GM19099 (cell line): Measurements from ENCODE around the gene USP19.

Source experiments
- POLR2A ChIP-seq: IDR thresholded peaks from 3 replicates; pipeline ENCODE4 v1.6.1; 2011; ENCODE audit warnings: low read depth; ENCODE audit not compliant: insufficient read length; ENCODE audit errors: extremely low read depth

The USP19 gene, protein sequence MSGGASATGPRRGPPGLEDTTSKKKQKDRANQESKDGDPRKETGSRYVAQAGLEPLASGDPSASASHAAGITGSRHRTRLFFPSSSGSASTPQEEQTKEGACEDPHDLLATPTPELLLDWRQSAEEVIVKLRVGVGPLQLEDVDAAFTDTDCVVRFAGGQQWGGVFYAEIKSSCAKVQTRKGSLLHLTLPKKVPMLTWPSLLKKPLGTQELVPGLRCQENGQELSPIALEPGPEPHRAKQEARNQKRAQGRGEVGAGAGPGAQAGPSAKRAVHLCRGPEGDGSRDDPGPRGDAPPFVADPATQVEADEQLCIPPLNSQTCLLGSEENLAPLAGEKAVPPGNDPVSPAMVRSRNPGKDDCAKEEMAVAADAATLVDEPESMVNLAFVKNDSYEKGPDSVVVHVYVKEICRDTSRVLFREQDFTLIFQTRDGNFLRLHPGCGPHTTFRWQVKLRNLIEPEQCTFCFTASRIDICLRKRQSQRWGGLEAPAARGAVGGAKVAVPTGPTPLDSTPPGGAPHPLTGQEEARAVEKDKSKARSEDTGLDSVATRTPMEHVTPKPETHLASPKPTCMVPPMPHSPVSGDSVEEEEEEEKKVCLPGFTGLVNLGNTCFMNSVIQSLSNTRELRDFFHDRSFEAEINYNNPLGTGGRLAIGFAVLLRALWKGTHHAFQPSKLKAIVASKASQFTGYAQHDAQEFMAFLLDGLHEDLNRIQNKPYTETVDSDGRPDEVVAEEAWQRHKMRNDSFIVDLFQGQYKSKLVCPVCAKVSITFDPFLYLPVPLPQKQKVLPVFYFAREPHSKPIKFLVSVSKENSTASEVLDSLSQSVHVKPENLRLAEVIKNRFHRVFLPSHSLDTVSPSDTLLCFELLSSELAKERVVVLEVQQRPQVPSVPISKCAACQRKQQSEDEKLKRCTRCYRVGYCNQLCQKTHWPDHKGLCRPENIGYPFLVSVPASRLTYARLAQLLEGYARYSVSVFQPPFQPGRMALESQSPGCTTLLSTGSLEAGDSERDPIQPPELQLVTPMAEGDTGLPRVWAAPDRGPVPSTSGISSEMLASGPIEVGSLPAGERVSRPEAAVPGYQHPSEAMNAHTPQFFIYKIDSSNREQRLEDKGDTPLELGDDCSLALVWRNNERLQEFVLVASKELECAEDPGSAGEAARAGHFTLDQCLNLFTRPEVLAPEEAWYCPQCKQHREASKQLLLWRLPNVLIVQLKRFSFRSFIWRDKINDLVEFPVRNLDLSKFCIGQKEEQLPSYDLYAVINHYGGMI (N-terminal part only)

DNA sequence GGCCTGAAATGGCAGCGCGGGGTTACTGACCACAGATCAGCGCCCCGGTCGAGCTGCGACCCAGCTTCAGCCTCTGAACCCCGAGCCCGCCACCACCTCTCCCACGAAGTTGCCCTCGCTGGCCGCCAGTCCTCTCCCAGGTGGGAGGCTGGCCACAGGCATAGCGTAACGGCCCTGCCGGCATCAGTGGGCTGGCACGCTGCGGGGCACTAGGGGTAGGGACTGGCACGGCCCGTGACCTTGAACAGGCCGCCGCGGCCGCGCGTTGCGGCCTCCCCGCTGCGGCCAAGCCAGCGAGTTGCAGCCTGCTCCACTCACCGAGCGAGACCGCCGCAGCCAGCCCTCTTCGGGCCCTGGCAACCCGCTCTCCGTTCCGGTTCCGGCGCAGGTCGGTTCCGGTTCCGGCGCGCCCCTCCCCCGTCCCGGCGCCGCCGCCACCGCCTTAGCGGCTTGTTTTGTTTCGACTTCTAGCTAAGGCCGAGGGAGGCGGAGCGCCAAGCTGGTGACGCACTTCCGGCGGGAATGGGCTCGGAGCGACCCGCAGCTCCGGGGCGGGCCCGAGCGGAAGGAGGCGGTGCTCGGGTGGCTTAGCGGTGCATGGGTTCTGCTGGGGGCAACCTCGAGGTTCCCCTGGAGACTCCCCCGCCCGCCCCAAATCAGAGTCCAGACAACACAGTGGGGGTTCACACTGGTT lies at the start of gene USP19:
Gene USP19, minus strand, starts transcription at position 386 of the 694 bp plus-strand sequence. CDS start 1,678 bp downstream, outside the sequence.
- TF ChIP-seq POLR2A = peak; percentile 96

GRCh38 chr3:49166752-49167556 lies 46.3 kb upstream of the USP19 start:
- no peak for TF ChIP-seq POLR2A

DNA sequence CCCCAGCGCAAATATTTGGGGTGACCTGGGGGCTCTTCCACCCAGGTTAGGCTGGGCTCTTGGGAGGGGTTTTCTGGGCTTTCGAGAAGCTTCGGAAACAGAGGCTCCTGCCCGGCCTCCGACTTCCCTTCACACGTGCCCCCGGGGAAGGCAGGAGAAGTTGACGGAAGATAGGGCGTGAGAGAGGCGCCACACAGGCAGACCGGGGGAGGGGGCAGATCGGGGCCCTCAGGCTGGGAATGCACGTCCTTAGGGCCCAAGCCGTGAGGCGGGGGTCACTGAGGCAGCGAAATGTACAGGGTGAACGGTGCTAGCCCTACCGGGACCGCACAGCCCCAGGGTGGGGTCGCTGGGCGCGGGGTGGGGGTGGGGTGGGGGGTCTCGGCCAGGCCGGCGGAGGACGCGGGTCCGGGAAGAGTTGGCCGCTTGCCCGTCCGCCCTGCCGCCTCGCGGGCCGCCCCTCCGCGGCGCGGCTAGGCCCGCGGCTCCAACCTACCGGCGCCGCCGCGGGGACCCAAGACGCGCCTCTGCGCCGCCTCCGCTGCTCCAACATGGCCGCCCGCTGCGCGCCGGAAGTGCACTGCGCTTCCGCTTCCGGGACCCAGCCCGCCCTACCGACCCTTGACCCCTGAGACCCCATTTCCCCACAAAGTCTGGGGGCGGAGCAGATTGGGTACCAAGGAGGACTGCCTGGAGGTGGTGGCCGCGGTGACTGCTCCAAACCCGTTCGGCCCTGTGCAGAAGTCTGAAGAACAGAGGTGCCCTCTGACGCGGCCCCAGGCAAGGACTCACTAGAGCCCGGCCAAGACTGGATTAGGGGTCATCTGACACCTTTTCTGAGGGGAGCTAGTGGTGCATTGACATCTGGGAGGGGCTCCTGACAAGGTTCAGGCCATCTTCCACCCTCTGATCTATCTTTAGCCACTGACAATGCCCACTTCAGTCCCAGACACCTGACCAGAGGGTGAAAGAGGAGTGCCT lies 45.4 kb upstream of the USP19 start, which contains the start of gene CCDC71:
Gene CCDC71, minus strand, starts transcription at position 561 of the 981 bp plus-strand sequence. CDS start 2,123 bp downstream, outside the sequence.
- peak; percentile 83 for TF ChIP-seq POLR2A

DNA sequence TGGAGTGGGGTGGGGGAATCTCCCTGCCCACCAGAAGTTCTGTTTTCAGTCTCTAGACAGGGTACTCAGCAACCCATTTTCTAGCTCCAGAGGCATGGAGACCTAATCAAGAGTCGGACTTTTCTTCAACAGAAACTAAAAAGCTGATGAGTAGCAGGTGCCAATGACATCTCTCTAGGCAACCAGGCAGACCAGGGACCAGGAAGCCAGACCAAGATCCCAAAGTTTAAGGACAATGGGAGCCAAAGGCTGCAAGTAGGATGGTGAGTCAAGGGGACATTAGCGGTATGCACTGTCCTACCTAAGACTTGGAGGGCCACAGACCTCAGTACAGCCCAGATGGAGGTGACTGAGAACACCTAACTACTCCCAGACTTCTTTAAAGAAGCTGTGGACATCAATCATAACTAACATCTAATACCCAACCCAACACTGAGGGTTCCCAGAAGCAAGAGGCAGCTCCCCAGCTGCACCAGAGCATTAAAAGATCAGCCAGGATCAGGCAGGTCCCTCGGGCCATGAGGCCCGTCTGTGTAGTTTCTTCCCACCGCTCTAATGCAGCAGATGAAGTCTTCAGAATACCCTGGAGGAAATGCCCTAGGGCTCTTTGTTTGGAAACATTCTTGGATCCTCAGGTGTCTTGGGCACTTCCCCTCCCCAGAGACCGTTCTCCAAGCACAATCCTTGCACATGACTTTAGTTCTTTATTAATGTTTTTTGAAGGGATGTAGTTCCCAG lies 44.5 kb upstream of the USP19 start:
- TF ChIP-seq POLR2A = no peak

- no peak for TF ChIP-seq POLR2A
Measured at GRCh38 chr3:49163609-49164008, 43.0 kb upstream of the USP19 start.

GRCh38 chr3:49162751-49163419 lies 42.3 kb upstream of the USP19 start:
- TF ChIP-seq POLR2A = no peak

DNA sequence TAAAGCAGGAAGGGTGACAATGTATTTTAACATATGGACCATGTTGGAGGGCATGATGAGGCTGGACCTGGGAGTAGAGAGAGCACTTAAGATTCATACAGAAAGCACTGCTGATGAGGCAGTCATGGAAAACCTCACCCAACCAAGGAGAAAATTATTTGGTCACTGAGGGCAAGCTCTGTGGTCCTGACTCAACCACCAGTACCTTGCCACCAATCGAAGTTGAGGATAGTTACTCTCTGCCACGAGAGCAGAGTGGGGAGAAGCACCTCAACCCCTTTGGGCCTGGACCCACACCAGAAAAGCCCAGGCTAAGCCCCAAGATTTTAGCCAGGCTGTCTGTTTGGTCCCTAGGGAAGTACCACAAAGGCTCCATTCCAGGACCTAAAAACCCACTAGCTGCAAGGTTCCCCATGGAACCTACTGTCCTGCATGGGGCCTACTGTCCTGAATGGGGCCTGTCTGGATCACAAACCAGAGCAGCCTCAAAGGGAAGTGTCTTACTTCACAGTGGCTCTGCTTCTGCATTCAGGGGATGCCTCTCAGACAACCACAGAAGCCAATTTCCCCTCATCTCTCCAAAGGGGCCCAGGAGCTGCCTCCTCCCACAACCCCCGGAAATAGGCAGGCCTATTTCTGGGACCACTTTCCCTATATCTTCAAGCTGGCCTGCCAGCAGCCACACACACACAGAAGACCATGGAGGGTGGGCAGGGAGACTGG lies 41.3 kb upstream of the USP19 start:
- TF ChIP-seq POLR2A = no peak

DNA sequence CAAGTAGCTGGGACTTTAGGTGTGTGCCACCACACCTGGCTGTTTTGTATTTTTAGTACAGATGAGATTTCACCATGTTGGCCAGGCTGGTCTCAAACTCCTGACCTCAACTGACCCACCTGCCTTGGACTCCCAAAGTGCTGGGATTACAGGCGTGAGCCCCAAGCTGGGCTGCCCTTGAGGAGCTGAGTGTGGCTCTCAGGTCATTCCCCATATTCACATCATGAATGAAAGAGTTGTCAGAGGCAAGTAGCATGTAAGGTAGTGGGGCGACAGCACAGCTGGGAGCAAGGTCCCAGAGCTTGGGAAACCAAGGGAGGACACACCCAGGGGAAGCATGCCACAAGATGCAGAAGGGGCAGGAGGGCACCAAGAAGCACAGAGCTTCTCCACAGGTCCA lies 40.6 kb upstream of the USP19 start:
- no peak for TF ChIP-seq POLR2A

GRCh38 chr3:49158792-49159191 lies 38.2 kb upstream of the USP19 start:
- TF ChIP-seq POLR2A = no peak

GRCh38 chr3:49158103-49158709 lies 37.6 kb upstream of the USP19 start:
- no peak for TF ChIP-seq POLR2A

DNA sequence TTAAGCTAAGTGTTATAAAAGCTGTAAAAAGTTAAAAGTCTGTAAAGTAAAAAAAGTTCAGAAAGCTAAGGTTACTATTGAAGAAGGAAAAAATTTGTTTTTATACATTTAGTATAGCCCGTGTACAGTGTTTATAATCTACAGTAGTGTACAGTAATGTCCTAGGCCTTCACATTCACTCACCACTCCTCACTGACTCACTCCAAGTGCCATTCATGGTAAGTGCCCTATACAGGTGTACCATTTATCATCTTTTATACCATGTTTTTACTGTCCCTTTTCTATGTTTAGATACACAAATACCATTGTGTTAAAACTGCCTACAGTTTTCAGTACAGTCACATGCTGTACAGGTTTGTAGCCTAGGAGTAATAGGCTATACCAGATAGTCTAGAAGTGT lies 36.7 kb upstream of the USP19 start:
- TF ChIP-seq POLR2A = no peak
